Activated T-helper 9 cell treated with anti-CD3 and anti-CD28 coated beads, Interleukin-2, amount 50 U/mL, for 16 hours (primary cell): Measurements from ENCODE around the gene ECI1.
"Not testable (repeated sequence)": the region's sequence is repeated elsewhere in the genome, so short reads cannot be mapped to it uniquely, and the experiment has no call there.

Experiments
- DNase-seq: peaks from one replicate; pipeline ENCODE4 v3.0.0-alpha.2; 2020; ENCODE audit warnings: low read depth

The ECI1 gene

GRCh38 chr16:2280461-2280860, 29.1 kb upstream of the ECI1 start:
- DNase-seq: no peak

- no peak for DNase-seq
Observed at GRCh38 chr16:2278956-2279800, 27.8 kb upstream of the ECI1 start.

GRCh38 chr16:2278272-2278608, 26.9 kb upstream of the ECI1 start:
- no peak for DNase-seq

- no peak for DNase-seq
Observed at GRCh38 chr16:2277466-2278271, 26.3 kb upstream of the ECI1 start.

- no peak for DNase-seq
Observed at GRCh38 chr16:2276368-2277195, 25.2 kb upstream of the ECI1 start.

- no peak for DNase-seq
Observed at GRCh38 chr16:2275476-2276367, 24.3 kb upstream of the ECI1 start.

GRCh38 chr16:2273931-2274330, 22.5 kb upstream of the ECI1 start:
- no peak for DNase-seq

GRCh38 chr16:2273484-2273883, 22.1 kb upstream of the ECI1 start:
- DNase-seq: no peak

- DNase-seq: no peak
Observed at GRCh38 chr16:2271848-2272461, 20.6 kb upstream of the ECI1 start.

- DNase-seq: no peak
Observed at GRCh38 chr16:2270588-2271470, 19.4 kb upstream of the ECI1 start.

- no peak for DNase-seq
Observed at GRCh38 chr16:2270070-2270462, 18.7 kb upstream of the ECI1 start.

GRCh38 chr16:2267913-2268666, 16.7 kb upstream of the ECI1 start, which contains the start of gene RNPS1:
Gene RNPS1 (minus strand): TSS chr16:2268126. CDS start chr16:2264643, 3,483 bp downstream.
- peak; percentile 94 for DNase-seq

- not testable (repeated sequence) for DNase-seq
Observed at GRCh38 chr16:2267505-2267912, 16.1 kb upstream of the ECI1 start.

- DNase-seq: not testable (repeated sequence)
Observed at GRCh38 chr16:2266887-2267286, 15.5 kb upstream of the ECI1 start.

GRCh38 chr16:2263026-2263425, 11.6 kb upstream of the ECI1 start:
- DNase-seq: not testable (repeated sequence)

- DNase-seq: no peak
Observed at GRCh38 chr16:2260250-2260649, 8.9 kb upstream of the ECI1 start.

- not testable (repeated sequence) for DNase-seq
Observed at GRCh38 chr16:2258530-2258929, 7.1 kb upstream of the ECI1 start.

- no peak for DNase-seq
Observed at GRCh38 chr16:2257726-2258125, 6.3 kb upstream of the ECI1 start.

- no peak for DNase-seq
Observed at GRCh38 chr16:2256531-2257140, 5.2 kb upstream of the ECI1 start.
